ENCODE measurements around the gene JMJD6. TPM values are rescaled to one million over a fixed set of nuclear protein-coding genes. Genes with fewer than 3 reads are reported as not detected.

The JMJD6 gene
- total and polyA plus RNA-seq, 2 of the 8 experiments (the other 6 are each of a cell fraction or from before 2014, with no cell fraction given), result 8.6 to 18.6 TPM

GRCh38 chr17:76707985-76708807 is 18.2 kb downstream of the JMJD6 start:
- Histone ChIP-seq H4K20me1 (replicated peaks in 1 of 2; ENCODE audit: control insufficient read depth in 1 of 2, insufficient read depth in 2 of 2, low read length in 2 of 2) (peaks cover 0 to 8% of the 10 kb centered on the region in 2 experiments), H3K23me2 (ENCODE audit: low read depth, low read length) (peaks cover 11% of the 10 kb centered on the region; the same call in 1 of the 2 replicates), H3K14ac (ENCODE audit: insufficient read length) (no peak overlapping the region), H3K36me3 (ENCODE audit: control insufficient read depth in 2 of 4, insufficient read depth in 4 of 4, low read length in 3 of 4) (no peaks in the 10 kb centered on the region), H4K5ac (ENCODE audit: insufficient read length, low read depth, low read length) (no peak overlapping the region), H3K18ac (ENCODE audit: extremely low read depth, low read length) (no peak overlapping the region), H2BK15ac (ENCODE audit: low read length) (no peak overlapping the region), H3K79me2 (ENCODE audit: control insufficient read depth in 1 of 2, insufficient read depth in 2 of 2, low read length in 2 of 2) (no peaks in the 10 kb centered on the region), H2BK12ac (ENCODE audit: low read depth, low read length) (no peak overlapping the region), H3K27ac (ENCODE audit: low read depth, low read length) (no peak overlapping the region), H2AK5ac (ENCODE audit: low read depth, low read length) (no peak overlapping the region), H3K4ac (replicated peaks; ENCODE audit: insufficient read length, low read depth, low read length) (no peak overlapping the region), H3K23ac (ENCODE audit: insufficient read length) (no peak overlapping the region), H3K4me2 (ENCODE audit: insufficient read depth in 1 of 2, low read depth in 2 of 2, low read length in 2 of 2) (peak overlapping the region; percentile 56 to 89), H3K4me1 (replicated peaks in 1 of 4; ENCODE audit: control insufficient read depth in 3 of 4, insufficient read depth in 4 of 4, low read length in 3 of 4) (peaks cover 11 to 28% (median 19%) of the 10 kb centered on the region in 4 experiments), H2BK5ac (ENCODE audit: low read depth, low read length) (no peak overlapping the region; the same call in 1 of the 2 replicates), H4K91ac (replicated peaks; ENCODE audit: insufficient read length, low read length) (no peak overlapping the region), H2BK120ac (replicated peaks; ENCODE audit: low read depth, low read length) (no peak overlapping the region), H3K56ac (replicated peaks; ENCODE audit: insufficient read length, low read depth, low read length) (no peak overlapping the region), H2BK20ac (ENCODE audit: low read length) (0 out of 2 replicates have a peak overlapping the region, but pooled peaks have one; percentile 21), H3K27me3 (replicated peaks in 1 of 4; ENCODE audit: control insufficient read depth in 3 of 4, extremely low read depth in 1 of 4, insufficient read depth in 3 of 4, low read length in 3 of 4) (peaks cover 2 to 22% (median 20%) of the 10 kb centered on the region in 4 experiments), H3K9ac (replicated peaks in 1 of 4; ENCODE audit: extremely low read depth in 1 of 4, low read depth in 3 of 4, low read length in 3 of 4) (no peak overlapping the region; a peak in 1 of 7 replicates), H3K79me1 (ENCODE audit: low read depth, low read length) (peaks cover 2% of the 10 kb centered on the region), H4K8ac (ENCODE audit: extremely low read depth, insufficient read depth, low read length) (no peak overlapping the region), H2AFZ (ENCODE audit: low read length) (no peak overlapping the region), H3K4me3 (ENCODE audit: extremely low read depth in 1 of 4, insufficient read depth in 2 of 4, low read depth in 3 of 4, low read length in 4 of 4) (peak overlapping the region in 1 of 4 experiments; percentile 5; a peak in 1 of 8 replicates), H3K9me3 (ENCODE audit: insufficient read depth in 2 of 2, low read depth in 1 of 2, low read length in 1 of 2) (no peaks in the 10 kb centered on the region)
- peak; percentile 54 to 87 for DNase-seq (ENCODE audit: low read depth in 1 of 2, low spot score in 2 of 2)
- POLR2A ChIA-PET (ENCODE audit: partially characterized antibody), result interaction anchor here (1.1 to 2.7 kb wide), 8 partner anchors 11 to 235 kb away, joined by 3 to 12 read pairs (median 4); partner anchors contain the start of genes MFSD11 and SRSF2
- CTCF ChIA-PET (ENCODE audit: partially characterized antibody), result interaction anchor here (0.5 to 5.6 kb wide), 25 partner anchors 10 to 509 kb away, joined by 3 to 67 read pairs (median 4); no protein-coding TSS in a partner anchor
- WGBS, 2 experiments (ENCODE audit: extremely low coverage in 1 of 2, insufficient coverage in 1 of 2, insufficient read length in 1 of 2, insufficient replicate concordance in 2 of 2, low coverage in 1 of 2, low lambda C conversion rate in 2 of 2, missing lambda C conversion rate in 1 of 2), result 18% methylated on average over 14 of the region's 14 CpGs; no CpG with 5 or more reads in 1 of the 2 experiments
- FAIRE-seq, result peak; percentile 42
- no peak for TF ChIP-seq EGR1 (IDR thresholded peaks at IDR 0.05; ENCODE audit: borderline replicate concordance, low read depth, low read length)
- TF ChIP-seq YY1 (IDR thresholded peaks at IDR 0.05; ENCODE audit: low read depth, low read length), result 0 out of 2 replicates have a peak, but pooled peaks have one; percentile 28
- 0 out of 2 replicates have a peak, but pooled peaks have one; percentile 61 for TF ChIP-seq TCF12 (IDR thresholded peaks at IDR 0.05; ENCODE audit: low read depth, low read length)
- peak; percentile 81 to 89 (median 84) for TF ChIP-seq CTCF (IDR thresholded peaks at IDR 0.05; ENCODE audit: control extremely low read depth in 1 of 3, insufficient read depth in 1 of 3, low read depth in 1 of 3, low read length in 3 of 3)
- peak; percentile 44 to 57; a peak in 3 of 4 replicates for TF ChIP-seq RAD21 (IDR thresholded peaks at IDR 0.05 in 1 of 2, conservative IDR thresholded peaks at IDR 0.05 in 1 of 2; ENCODE audit: low read depth in 2 of 2, low read length in 2 of 2)
- TF ChIP-seq EP300 (IDR thresholded peaks at IDR 0.05; ENCODE audit: borderline replicate concordance in 1 of 2, low read depth in 2 of 2, low read length in 2 of 2), result no peak
- peak in 1 of 2 experiments; percentile 84; a peak in 2 of 4 replicates for TF ChIP-seq SIN3A (conservative IDR thresholded peaks at IDR 0.05 in 1 of 2, IDR thresholded peaks at IDR 0.05 in 1 of 2; ENCODE audit: low read depth in 1 of 2, low read length in 2 of 2)

All from H1 (cell line).